ENCODE data around the gene GPANK1. TPM values are rescaled to one million over a fixed set of nuclear protein-coding genes. Genes with fewer than 3 reads are reported as not detected.

The GPANK1 gene
- total RNA-seq, 1 experiment from 2014 or later: 18.3 TPM

GRCh38 chr6:31665501-31666336 lies 922 bp upstream of the GPANK1 start, which contains the start of gene CSNK2B:
Gene CSNK2B (plus strand): TSS chr6:31666080. CDS start chr6:31666832, 752 bp downstream.
- TF ChIP-seq CTCF (IDR thresholded peaks at IDR 0.05): no peak
- TF ChIP-seq REST (IDR thresholded peaks at IDR 0.05; ENCODE audit: insufficient read depth in 1 of 2, low read depth in 2 of 2, low read length in 1 of 2): no peak
- TF ChIP-seq SIN3A (IDR thresholded peaks at IDR 0.05; ENCODE audit: borderline replicate concordance, insufficient read depth, low read depth, low read length): 0 out of 2 replicates have a peak, but pooled peaks have one; percentile 74
- TF ChIP-seq POLR2AphosphoS5 (IDR thresholded peaks at IDR 0.05; ENCODE audit: low read depth, low read length): peak; percentile 64; the same call in 1 of the 2 replicates
- TF ChIP-seq TCF7L2 (IDR thresholded peaks at IDR 0.05; ENCODE audit: low read depth, low read length): no peak
- intact Hi-C loops (cut with micrococcal nuclease; ENCODE audit: unreplicated experiment): no loop called here
- POLR2A ChIA-PET: interaction anchor here (0.6 kb wide), 1 partner anchor 39 kb away, joined by 4 read pairs; no protein-coding TSS in a partner anchor
- peak; percentile 91 for ATAC-seq
- peak; percentile 88 for DNase-seq (ENCODE audit: low read depth, low spot score)
- in situ Hi-C loops (cut with HindIII; ENCODE audit: low pct_unique_long_range_greater_than_20kb, low sequenced_read_pairs): no loop called here
- H3K4me1 ChIP-seq (ENCODE audit: control insufficient read depth, insufficient read depth, low read length): peaks cover 14% of the 10 kb centered on the region
- peak within 1 kb of the TSS; percentile 96 for H3K27ac ChIP-seq (ENCODE audit: low read length)
- H3K36me3 ChIP-seq (ENCODE audit: control insufficient read depth, insufficient read depth, low read length): peaks cover 36% of the 10 kb centered on the region
- H3K4me3 ChIP-seq (ENCODE audit: low read depth in 2 of 2, low read length in 2 of 2): peak within 1 kb of the TSS; percentile 76 to 94
- H3K9me3 ChIP-seq (ENCODE audit: control insufficient read depth, insufficient read depth, low read depth, low read length): no peaks in the 10 kb centered on the region
- CTCF ChIA-PET: no interaction called here
- H3K27me3 ChIP-seq (ENCODE audit: control insufficient read depth, insufficient read depth, low read length): no peaks in the 10 kb centered on the region
- BruUV-seq (replicated peaks): no TSS peak

- ATAC-seq: no peak
- intact Hi-C loops (cut with micrococcal nuclease; ENCODE audit: unreplicated experiment): no loop called here
- peaks cover 25% of the 10 kb centered on the region for H3K36me3 ChIP-seq (ENCODE audit: control insufficient read depth, insufficient read depth, low read length)
Measured at GRCh38 chr6:31663961-31664789, 622 bp downstream of the GPANK1 start.

More at GRCh38 chr6:31663961-31664789, 622 bp downstream of the GPANK1 start:
- Histone ChIP-seq H3K9me3 (ENCODE audit: control insufficient read depth, insufficient read depth, low read depth, low read length) (no peaks in the 10 kb centered on the region), H3K4me1 (ENCODE audit: control insufficient read depth, insufficient read depth, low read length) (peaks cover 17% of the 10 kb centered on the region), H3K4me3 (ENCODE audit: low read depth in 2 of 2, low read length in 2 of 2) (peak overlapping the region; percentile 76 to 94), H3K27ac (ENCODE audit: low read length) (peak overlapping the region; percentile 94), H3K27me3 (ENCODE audit: control insufficient read depth, insufficient read depth, low read length) (no peaks in the 10 kb centered on the region)
- ChIA-PET CTCF (no interaction called here), POLR2A (interaction anchor here (0.6 kb wide), 1 partner anchor 166 kb away, joined by 15 read pairs; no protein-coding TSS in a partner anchor)
- TF ChIP-seq TCF7L2 (IDR thresholded peaks at IDR 0.05; ENCODE audit: low read depth, low read length): no peak
- no peak for DNase-seq (ENCODE audit: low read depth, low spot score)
- in situ Hi-C loops (cut with HindIII; ENCODE audit: low pct_unique_long_range_greater_than_20kb, low sequenced_read_pairs): no loop called here
- BruUV-seq (replicated peaks): TSS peak; percentile 81
